NCI-H2196 treated with DMSO at 0.1 percent for 48 hours (cell line): ENCODE data around the gene SCN5A.

Source experiments
- DNase-seq: peaks from one replicate; lab custom pipeline; 2025; ENCODE audit not compliant: unreplicated experiment; lab: John Stamatoyannopoulos, UW

The SCN5A gene

GRCh38 chr3:38648024-38648658 is 1.3 kb downstream of the SCN5A start:
- no peak for DNase-seq

GRCh38 chr3:38647217-38647970 is 2.1 kb downstream of the SCN5A start:
- DNase-seq, result no peak

DNA sequence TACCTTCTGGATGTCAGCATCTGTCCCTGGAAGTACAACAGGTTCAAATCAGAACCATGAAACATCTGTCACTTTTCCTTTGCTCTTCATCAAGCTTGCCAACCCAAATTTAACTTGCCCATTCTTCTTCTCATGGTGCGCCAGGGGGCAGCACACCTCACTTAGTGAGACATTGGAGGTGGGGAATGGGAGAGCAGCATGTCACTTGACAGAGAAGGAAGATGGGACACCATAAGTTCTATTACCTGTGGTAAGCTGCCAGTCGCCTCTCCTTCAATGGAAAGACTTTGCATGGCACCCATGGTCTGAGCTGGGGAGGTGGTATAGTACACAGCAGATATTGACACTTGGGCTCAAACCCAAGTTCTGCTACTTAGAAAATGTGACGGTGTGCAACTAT is 2.9 kb downstream of the SCN5A start:
- no peak for DNase-seq

- no peak for DNase-seq
Measured at GRCh38 chr3:38646062-38646461, 3.4 kb downstream of the SCN5A start.

DNA sequence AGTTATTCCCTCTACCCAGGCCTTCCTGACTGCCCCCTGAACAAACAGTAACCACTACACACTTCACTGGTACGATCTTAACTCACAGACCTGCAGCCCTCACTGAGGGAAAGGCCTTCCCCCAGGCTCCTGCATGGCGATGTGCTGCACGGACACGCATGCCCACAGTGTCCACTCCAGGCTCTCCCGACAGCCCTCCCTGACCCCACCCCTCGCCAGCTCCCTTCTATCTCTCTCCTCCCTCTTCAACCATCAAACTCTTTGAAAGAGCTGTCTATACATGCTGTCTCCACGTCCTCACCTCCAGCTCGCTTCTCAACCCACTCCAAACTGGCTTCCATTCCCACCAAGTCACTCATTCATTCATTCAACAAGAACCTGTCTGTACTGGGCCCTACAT is 3.9 kb downstream of the SCN5A start:
- DNase-seq, result no peak

DNA sequence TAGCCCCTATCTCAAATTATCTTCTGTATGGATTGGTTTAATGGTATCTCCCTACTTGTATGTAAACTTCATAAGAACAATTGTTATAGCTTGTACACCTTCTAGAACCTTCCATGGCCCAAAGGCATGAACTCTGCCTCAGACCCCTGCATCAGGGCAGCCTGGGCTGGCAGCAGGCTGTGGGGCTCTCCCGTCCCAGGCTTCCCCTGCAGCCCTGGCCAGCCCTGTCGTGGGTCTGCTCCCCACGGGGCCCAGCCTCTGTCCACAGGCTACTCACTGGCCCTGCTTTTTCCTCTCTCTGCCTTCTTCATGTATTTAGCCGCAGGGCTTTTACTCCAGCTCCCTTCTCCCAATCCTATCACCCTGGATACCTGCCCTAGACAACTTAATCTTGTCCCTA is 4.4 kb downstream of the SCN5A start:
- DNase-seq, result no peak

DNA sequence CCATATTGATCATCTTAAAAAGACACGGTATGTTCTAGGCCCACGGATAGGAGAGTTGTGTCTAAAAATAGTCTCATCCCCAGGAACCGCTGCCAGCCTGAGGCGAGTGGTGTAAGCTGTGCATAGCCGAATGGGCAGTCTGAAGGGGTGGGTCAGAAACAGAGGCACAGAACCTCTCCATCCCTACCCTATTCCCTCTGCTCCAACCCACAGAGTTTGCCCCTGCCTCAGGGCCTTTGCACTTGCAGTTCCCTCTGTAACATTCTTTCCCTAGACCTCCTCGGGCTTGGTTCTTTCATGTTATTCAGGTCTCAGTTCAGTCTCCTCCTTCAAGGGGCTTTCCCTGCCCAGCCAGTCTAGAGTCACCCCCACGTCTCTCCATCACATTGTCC is 4.8 kb downstream of the SCN5A start:
- DNase-seq, result no peak

GRCh38 chr3:38644016-38644661 is 5.3 kb downstream of the SCN5A start:
- no peak for DNase-seq

DNA sequence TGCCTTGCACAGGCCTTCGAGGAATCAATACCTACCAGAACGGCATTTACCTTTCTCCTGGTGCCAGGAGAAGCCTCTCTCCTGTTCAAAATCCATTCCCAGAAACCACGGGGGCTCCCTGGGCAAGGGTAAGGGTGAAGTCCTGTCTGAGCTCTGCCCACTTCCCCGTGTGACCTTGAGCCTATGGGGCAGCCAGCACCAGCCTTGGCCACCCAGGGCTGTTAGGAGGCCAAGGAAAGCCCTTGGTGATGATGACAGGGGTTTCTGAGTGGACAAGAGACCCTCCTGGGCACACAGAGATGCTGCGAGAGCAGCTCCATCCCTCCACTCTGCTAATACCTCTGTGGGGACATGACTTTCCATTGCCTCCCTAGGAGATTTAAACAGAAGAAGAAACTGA is 5.9 kb downstream of the SCN5A start:
- DNase-seq, result no peak

DNA sequence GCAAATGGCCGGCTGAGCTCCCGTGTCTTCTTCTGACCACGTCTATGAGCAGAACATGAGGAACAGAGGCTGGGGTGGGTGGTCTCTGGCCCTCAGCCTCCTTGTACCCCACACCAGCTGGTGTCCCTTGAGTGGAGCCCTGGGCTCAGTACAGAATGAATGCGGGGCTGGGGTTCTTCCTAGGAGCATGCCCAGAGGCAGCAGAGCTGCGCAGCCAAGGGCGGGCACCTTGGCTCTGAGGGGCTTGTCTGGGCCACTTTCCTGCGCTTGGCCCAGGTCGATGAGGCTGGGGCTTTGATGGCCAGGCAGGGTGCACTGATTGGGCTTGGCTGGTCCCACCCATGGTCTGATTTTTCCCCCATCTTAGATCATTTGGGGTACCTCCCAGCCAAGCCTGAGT is 6.4 kb downstream of the SCN5A start:
- DNase-seq, result no peak

GRCh38 chr3:38641461-38642110 is 7.9 kb downstream of the SCN5A start:
- no peak for DNase-seq

GRCh38 chr3:38640661-38641452 is 8.6 kb downstream of the SCN5A start:
- no peak for DNase-seq

DNA sequence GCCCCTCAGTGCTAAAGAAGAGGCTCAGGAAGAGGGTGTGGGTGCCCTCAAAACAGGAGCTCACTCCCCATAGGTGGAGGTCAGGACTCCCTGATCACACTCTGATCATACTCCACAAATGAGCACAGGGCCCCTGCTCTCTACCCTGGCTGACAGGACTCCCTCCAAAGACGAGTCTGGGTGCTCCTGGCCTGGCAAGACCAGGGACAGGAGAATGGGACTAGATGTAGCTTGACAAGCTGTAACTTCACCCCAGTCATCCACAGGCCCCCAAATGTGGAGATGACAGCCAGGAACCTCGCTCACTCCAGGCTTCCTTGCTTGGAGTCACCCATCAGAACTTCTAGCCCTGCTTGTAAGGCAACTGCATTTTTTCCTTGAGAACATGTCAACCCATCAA is 11.1 kb downstream of the SCN5A start:
- no peak for DNase-seq

- no peak for DNase-seq
Measured at GRCh38 chr3:38637906-38638305, 11.6 kb downstream of the SCN5A start.

- DNase-seq, result no peak
Measured at GRCh38 chr3:38636881-38637280, 12.6 kb downstream of the SCN5A start.

GRCh38 chr3:38636464-38636863 is 13.0 kb downstream of the SCN5A start:
- DNase-seq, result no peak

DNA sequence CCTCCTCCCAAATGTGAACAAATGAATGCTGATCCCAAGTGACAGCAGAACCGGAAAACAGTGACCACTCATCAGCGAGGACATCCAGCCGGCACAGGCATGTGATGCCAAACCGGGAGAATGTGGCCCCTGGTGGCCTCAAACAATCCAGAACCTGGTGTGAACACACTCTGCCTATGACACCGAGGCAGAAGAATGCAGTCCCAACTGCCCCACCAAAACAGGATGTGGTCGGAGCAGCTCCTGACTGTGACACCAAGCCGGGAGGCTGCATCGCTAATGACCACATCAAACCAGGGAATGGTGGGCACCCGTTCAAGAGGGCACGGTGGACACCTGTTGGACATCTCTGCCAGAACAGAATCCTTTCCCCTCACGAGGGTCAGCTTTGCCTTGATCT is 15.4 kb downstream of the SCN5A start:
- no peak for DNase-seq

- no peak for DNase-seq
Measured at GRCh38 chr3:38632989-38633388, 16.5 kb downstream of the SCN5A start.

DNA sequence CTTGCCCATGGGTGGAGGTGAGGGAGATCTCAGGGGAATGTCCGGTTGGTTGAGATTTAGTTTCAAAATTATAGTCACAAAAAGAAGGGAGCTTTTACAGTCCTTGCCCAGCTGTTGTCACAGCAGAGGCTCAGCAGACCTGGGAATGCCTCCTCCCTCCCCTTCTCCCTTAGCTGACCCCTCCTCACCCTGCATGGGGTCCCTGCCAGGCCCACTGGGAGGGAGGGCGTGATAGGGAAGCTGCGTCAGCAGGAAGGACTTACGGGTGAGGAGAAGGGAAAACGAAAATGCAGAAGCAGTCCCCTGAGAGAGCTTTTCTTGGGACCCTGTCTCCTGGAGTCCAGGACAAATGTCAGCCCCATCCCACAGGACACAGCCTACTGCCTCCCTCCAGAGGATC is 18.9 kb downstream of the SCN5A start:
- no peak for DNase-seq

DNA sequence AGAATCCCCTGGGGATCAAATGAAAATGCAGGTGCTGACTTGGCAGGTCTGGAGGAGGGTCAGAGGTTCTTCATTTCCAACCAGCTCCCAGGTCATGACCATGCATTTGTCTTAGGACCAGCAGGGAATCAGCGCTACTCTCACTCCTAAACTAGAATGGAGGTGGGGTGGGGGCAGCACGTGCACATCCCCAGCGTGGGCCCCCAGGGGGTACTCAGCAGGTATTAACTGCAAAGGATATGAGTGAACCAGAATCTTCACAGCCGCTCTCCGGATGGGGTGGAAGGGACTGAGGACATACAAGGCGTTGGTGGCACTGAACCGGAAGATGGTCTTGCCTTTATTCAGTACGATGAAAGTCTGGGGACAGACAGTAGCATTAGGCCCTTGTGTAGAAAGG is 19.4 kb downstream of the SCN5A start:
- no peak for DNase-seq

DNA sequence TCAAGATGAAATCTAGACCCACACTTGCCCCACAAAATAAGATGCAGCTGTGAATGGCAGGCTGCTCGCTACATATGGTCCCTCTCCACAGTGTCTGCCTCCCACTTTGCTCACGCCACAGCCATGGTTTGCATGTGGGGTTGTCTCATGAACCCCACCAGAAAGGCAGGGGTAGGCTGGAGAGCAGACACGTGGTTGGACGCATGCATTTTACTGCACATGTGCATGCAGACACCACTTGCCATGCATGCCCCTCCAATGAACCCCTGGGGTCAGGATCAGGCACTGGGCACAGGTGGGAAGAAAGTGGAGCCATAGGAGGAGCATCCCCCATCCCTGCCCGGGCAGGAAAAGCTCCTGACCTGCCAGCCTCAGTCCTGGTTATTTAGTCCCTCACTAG is 20.7 kb downstream of the SCN5A start:
- DNase-seq, result no peak
